ENCODE data around the gene CFAP46. TPM values are rescaled to one million over a fixed set of nuclear protein-coding genes. Genes with fewer than 3 reads are reported as not detected.

CFAP46 gene
- total RNA-seq, 1 experiment from 2014 or later: 1.6 TPM

DNA sequence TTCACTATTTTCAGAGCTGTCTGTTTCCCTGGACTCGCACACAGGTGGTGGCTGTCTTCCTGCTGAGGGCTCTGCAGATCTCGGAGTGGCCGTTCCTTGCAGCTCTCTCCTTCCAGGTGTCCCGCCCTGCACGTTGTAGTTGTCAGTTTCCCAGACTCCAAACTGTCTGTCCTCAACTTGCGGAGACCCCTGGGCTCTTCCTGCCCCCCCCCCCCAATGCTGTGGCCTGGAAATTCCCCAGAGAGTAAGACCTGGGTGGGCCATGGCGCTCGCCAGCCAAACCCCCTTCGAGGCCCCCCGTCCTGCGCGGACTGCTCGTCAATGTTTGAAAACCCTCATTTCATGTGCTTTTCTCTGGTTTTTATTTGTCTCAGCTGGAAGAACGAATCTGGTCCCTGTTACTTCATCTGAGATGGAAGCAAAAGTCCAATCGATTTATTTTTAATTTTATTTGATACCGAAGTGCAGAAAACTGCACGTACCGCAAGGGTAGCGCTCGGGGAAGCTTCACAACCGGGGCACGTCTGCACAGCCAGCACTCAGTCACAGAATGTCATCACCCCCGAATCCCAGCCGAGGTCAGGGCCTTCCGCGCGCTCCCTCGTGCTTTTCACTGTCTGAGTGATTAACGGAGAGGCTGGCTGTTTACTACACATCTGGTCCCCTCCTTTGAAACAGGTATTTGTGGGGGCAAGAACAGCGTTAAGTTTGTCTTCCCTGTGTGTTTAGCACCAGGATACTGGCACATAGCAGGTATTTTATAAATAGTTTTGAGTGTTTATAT, 110.0 kb downstream of the CFAP46 start:
- H3K27me3 ChIP-seq (ENCODE audit: control insufficient read depth, insufficient read depth, low read length): peaks cover 21% of the 10 kb centered on the region
- ATAC-seq (no peak), DNase-seq (ENCODE audit: low read depth, low spot score) (no peak)
- no peak overlapping the region for H3K27ac ChIP-seq (ENCODE audit: low read length)
- H3K4me3 ChIP-seq (ENCODE audit: low read depth in 2 of 2, low read length in 2 of 2): no peak overlapping the region
- TF ChIP-seq TCF7L2 (IDR thresholded peaks at IDR 0.05; ENCODE audit: low read depth, low read length) (no peak), POLR2AphosphoS5 (IDR thresholded peaks at IDR 0.05; ENCODE audit: low read depth, low read length) (no peak), SIN3A (IDR thresholded peaks at IDR 0.05; ENCODE audit: borderline replicate concordance, insufficient read depth, low read depth, low read length) (no peak)
- TF ChIP-seq, protein P1, sequence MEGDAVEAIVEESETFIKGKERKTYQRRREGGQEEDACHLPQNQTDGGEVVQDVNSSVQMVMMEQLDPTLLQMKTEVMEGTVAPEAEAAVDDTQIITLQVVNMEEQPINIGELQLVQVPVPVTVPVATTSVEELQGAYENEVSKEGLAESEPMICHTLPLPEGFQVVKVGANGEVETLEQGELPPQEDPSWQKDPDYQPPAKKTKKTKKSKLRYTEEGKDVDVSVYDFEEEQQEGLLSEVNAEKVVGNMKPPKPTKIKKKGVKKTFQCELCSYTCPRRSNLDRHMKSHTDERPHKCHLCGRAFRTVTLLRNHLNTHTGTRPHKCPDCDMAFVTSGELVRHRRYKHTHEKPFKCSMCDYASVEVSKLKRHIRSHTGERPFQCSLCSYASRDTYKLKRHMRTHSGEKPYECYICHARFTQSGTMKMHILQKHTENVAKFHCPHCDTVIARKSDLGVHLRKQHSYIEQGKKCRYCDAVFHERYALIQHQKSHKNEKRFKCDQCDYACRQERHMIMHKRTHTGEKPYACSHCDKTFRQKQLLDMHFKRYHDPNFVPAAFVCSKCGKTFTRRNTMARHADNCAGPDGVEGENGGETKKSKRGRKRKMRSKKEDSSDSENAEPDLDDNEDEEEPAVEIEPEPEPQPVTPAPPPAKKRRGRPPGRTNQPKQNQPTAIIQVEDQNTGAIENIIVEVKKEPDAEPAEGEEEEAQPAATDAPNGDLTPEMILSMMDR (IDR thresholded peaks at IDR 0.05): no peak
- TF ChIP-seq, protein P2, sequence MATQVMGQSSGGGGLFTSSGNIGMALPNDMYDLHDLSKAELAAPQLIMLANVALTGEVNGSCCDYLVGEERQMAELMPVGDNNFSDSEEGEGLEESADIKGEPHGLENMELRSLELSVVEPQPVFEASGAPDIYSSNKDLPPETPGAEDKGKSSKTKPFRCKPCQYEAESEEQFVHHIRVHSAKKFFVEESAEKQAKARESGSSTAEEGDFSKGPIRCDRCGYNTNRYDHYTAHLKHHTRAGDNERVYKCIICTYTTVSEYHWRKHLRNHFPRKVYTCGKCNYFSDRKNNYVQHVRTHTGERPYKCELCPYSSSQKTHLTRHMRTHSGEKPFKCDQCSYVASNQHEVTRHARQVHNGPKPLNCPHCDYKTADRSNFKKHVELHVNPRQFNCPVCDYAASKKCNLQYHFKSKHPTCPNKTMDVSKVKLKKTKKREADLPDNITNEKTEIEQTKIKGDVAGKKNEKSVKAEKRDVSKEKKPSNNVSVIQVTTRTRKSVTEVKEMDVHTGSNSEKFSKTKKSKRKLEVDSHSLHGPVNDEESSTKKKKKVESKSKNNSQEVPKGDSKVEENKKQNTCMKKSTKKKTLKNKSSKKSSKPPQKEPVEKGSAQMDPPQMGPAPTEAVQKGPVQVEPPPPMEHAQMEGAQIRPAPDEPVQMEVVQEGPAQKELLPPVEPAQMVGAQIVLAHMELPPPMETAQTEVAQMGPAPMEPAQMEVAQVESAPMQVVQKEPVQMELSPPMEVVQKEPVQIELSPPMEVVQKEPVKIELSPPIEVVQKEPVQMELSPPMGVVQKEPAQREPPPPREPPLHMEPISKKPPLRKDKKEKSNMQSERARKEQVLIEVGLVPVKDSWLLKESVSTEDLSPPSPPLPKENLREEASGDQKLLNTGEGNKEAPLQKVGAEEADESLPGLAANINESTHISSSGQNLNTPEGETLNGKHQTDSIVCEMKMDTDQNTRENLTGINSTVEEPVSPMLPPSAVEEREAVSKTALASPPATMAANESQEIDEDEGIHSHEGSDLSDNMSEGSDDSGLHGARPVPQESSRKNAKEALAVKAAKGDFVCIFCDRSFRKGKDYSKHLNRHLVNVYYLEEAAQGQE (IDR thresholded peaks at IDR 0.05; ENCODE audit: insufficient read depth in 1 of 2, low read depth in 2 of 2, low read length in 1 of 2): no peak
- no peaks in the 10 kb centered on the region for H3K9me3 ChIP-seq (ENCODE audit: control insufficient read depth, insufficient read depth, low read depth, low read length)
- H3K4me1 ChIP-seq (ENCODE audit: control insufficient read depth, insufficient read depth, low read length): peaks cover 5% of the 10 kb centered on the region
- POLR2A ChIA-PET: no interaction called here
- H3K36me3 ChIP-seq (ENCODE audit: control insufficient read depth, insufficient read depth, low read length): no peaks in the 10 kb centered on the region
- intact Hi-C loops (cut with micrococcal nuclease; ENCODE audit: unreplicated experiment) (no loop called here), in situ Hi-C loops (cut with HindIII; ENCODE audit: low pct_unique_long_range_greater_than_20kb, low sequenced_read_pairs) (no loop called here)
- BruUV-seq (replicated peaks): no TSS peak
- CTCF ChIA-PET: no interaction called here

DNA sequence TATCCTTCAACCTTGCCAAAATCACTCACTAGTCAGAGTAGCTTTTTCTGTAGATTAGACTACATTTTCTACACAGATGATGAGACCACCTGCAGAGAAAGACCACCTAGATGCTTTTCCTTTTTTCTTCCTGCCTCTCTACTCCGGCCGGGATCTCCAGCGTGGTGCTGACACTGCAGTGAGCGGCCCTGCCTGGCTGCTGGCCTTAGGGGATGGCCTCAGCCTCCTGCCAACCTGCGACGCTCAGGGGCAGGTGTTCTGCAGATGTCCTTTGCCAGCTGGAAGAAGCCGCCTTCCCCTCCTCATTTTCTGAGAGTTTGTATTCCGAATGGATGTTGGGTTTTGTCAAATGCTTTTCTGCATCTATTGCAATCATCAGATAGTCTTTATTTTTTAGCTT, 113.0 kb downstream of the CFAP46 start:
- ATAC-seq (no peak), DNase-seq (ENCODE audit: low read depth, low spot score) (no peak)
- BruUV-seq (replicated peaks): no TSS peak
- in situ Hi-C loops (cut with HindIII; ENCODE audit: low pct_unique_long_range_greater_than_20kb, low sequenced_read_pairs): no loop called here
- no peaks in the 10 kb centered on the region for H3K4me1 ChIP-seq (ENCODE audit: control insufficient read depth, insufficient read depth, low read length)
- intact Hi-C loops (cut with micrococcal nuclease; ENCODE audit: unreplicated experiment): no loop called here
- TF ChIP-seq TCF7L2 (IDR thresholded peaks at IDR 0.05; ENCODE audit: low read depth, low read length): no peak
- TF ChIP-seq, protein P2 (IDR thresholded peaks at IDR 0.05; ENCODE audit: insufficient read depth in 1 of 2, low read depth in 2 of 2, low read length in 1 of 2): no peak
- no peak for TF ChIP-seq SIN3A (IDR thresholded peaks at IDR 0.05; ENCODE audit: borderline replicate concordance, insufficient read depth, low read depth, low read length)
- TF ChIP-seq POLR2AphosphoS5 (IDR thresholded peaks at IDR 0.05; ENCODE audit: low read depth, low read length): no peak
- TF ChIP-seq, protein P1 (IDR thresholded peaks at IDR 0.05): no peak
- no peak overlapping the region for H3K27ac ChIP-seq (ENCODE audit: low read length)
- ChIA-PET CTCF (no interaction called here), POLR2A (no interaction called here)
- no peaks in the 10 kb centered on the region for H3K36me3 ChIP-seq (ENCODE audit: control insufficient read depth, insufficient read depth, low read length)
- H3K4me3 ChIP-seq (ENCODE audit: low read depth in 2 of 2, low read length in 2 of 2): no peak overlapping the region
- H3K9me3 ChIP-seq (ENCODE audit: control insufficient read depth, insufficient read depth, low read depth, low read length): no peaks in the 10 kb centered on the region
- H3K27me3 ChIP-seq (ENCODE audit: control insufficient read depth, insufficient read depth, low read length): peaks cover 21% of the 10 kb centered on the region

Data from Panc1 (cell line).